ENCODE data around the gene DKK1.

Gene DKK1, protein sequence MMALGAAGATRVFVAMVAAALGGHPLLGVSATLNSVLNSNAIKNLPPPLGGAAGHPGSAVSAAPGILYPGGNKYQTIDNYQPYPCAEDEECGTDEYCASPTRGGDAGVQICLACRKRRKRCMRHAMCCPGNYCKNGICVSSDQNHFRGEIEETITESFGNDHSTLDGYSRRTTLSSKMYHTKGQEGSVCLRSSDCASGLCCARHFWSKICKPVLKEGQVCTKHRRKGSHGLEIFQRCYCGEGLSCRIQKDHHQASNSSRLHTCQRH

DNA sequence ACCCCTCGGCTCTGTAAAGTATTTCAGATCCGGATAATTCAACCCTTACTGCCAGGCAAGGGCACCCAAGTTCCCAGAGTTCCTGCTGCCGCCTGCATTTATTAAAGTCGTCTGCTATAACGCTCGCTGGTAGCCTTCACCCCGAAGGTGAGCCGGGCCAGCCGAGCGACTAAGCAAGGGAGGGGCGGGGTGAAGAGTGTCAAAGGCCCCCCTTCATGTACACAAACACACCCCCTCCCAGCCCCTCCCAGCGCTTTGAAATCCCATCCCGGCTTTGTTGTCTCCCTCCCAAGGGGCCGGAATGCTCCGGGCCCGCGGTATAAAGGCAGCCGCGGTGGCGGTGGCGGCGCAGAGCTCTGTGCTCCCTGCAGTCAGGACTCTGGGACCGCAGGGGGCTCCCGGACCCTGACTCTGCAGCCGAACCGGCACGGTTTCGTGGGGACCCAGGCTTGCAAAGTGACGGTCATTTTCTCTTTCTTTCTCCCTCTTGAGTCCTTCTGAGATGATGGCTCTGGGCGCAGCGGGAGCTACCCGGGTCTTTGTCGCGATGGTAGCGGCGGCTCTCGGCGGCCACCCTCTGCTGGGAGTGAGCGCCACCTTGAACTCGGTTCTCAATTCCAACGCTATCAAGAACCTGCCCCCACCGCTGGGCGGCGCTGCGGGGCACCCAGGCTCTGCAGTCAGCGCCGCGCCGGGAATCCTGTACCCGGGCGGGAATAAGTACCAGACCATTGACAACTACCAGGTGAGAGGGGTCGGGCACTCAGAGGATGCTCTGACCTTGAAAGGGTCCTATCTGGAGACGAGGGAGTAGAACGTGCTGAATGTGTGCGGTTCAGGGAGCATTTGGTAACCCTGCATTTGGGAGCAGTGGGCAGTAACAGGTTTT is at the start of gene DKK1:
Gene DKK1, plus strand, starts transcription at position 349 of the 889 bp plus-strand sequence. Its CDS starts 154 bp downstream, at position 503.
- peak; percentile 22 to 44 for DNase-seq

DNA sequence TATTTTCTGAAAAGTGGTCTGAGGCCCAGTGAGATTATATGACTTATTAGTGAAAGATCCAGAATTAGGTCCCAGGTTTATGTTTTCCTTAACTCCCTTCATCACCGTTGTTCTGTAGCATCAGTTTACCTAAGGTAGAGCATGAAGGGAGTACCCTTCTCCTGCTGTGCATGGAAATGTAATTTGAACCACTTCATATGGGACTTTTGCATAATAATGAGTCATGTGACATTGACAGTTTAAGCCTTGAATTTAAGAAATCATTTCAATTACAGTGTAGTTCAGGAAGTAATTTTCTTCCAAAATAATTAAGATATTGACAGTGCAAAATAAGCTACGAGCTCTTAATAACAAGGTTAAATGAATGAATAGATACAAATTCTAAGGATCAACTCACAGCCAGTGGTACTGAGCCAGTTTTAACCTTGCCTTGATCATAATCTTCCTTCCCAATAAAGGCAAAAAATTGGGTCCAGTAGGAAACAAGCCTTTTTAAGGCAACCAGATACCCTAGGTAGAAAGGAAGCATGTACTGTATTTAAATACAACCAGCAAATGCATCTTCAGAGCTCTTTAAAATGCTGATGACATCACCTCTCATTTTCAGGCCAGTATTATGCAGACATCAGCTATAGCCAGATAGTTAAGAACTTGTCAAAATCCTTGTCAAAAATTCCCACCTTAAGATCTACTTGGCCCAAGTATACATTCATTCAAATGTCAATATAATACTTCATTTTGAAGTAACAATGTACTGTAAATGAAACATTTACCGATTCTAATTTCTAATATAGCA is 48.8 kb upstream of the DKK1 start:
- DNase-seq: no peak

DNA sequence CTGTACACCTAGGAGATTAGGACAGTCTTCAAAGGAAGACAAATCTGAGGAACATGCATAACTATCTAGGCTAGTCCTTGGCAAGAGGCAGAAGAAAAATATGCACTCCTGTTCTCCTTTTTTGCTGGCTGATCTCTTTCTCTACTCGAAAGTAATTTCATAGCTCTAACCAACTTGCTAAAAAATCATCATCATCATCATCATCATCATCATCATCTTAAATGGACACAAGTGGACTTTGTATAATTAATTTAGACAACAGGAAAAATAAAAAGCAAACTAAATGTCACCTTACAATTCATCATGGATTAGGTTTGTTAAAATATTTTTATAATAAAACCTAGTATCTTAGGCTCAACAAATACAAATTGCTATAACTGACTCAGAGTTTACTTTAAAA is 47.2 kb upstream of the DKK1 start:
- no peak for DNase-seq

DNA sequence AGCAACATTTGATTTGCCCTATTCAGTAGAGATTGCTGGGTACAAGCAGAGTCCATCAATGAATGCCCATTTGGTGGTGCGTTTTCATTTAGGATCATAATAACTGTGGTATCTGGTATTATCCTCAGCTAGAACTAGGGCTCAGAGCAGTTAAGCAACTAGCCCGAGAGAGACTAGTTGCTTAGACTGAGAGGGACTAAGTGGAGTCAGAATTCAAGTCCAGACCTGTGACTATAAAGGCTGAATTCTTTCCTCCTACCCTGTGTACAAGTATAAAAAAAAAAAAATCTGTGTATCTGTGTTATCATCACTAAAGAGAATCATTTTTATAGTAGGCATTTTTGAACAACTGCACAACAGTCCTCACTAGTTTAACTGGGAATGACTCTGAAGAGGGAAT is 45.3 kb upstream of the DKK1 start:
- no peak for DNase-seq

DNA sequence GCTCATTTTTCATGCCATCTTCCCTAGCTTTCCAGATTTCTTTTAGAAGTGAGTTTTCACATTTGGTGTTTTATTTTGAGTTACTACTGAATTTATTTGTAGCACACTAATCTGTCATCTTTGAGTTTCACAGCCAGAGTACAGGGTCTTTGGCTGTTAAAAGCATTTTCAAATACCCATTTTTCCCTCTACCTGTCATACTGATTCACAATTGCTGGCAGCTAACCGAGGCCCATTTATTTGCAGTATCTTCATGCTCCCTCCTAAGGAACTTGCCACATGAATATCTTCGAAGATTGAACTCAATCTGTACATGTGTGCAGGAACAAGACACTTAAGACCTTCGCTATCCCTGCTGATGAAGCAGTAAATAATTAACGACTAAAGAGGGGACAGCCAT is 44.8 kb upstream of the DKK1 start:
- DNase-seq: no peak

DNA sequence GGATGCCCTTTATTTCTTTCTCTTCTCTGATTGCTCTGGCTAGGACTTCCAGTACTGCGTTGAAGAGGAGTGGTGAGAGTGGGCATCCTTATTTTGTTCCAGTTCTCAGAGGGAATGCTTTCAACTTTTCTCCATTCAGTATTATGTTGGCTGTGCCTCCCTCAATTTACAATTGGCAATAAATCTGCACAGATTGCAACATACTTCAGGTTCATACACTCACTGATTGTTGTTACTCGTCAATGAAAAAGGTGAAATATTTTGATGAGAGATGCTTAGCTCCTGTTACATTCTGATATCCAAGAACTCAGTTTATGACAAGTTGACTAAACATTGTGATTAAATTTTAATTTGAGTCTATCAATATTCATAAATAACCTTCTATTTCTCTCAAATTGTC is 37.9 kb upstream of the DKK1 start:
- no peak for DNase-seq

DNA sequence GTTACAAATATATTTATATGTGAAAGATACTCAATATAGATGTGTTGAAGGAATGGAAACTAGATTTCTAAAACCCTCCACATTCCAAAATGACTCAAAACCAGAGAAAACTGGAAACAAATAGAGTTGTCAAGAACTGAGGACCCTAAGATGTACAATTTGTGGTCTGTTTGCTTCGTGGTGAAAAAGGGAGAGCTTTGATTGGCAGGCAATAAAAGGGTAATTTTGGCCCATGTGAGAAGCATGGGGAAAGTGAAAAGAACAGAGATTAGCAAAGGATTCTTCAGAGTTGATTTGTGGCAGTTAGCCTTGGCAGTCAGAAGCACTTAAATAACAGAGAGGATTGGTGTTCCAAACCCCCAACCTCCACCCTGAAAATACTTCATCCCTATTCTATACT is 37.1 kb upstream of the DKK1 start:
- no peak for DNase-seq

DNA sequence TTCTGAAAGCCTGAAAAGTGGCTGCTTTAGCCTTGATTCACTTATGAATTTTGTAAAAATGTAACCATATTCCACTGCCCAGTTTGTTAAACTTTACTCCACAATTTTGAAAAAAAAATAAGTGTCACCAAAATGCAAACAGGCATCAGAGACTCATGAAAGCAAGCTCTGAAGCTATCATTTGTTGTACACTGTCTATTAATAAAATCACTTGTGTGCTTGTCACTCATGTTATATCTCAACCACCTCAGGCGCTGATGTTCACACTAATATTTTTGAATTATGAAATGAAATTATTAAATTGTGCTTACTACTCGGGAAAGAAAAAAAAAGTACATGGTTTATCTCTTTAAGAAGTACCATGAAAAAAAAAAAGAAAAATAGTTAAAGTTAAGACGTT is 34.5 kb upstream of the DKK1 start:
- no peak for DNase-seq

DNA sequence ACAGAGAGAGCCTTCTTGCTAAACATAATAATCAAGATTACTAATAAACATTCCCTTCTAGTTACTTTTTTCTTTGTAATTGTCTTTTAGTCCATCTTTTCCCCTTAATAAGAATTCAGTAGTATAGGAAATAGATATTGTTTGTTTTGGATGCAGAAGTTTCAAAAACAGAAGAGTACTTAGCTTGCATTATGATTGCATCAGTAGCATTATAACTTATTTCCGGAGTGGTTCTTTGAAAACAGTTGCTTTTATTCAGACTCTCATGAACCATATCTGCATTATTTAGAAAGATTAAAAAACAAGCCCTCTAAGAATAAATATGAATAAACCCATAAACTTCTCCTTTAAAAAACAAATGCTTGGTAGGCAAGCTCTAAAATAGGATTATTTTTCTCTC is 34.0 kb upstream of the DKK1 start:
- no peak for DNase-seq

DNA sequence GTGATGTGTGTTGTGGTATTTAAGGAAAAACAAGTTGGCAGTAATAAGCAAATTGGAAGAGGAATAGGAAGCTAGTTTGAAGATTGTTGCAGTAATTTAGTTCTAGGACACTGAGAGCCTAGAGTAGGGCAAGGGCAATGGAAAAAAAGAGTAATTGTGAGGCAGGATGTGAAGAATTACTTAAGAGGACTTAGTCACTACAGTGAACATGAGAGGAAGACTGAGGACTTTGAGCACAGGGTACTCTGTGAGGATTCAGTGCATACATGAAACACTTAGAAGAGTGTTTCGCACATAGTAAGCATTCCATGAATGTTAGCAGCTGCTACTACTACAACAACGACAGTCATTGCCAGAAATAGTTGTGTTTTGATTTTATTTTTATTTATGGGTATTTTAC is 30.9 kb upstream of the DKK1 start:
- no peak for DNase-seq

DNA sequence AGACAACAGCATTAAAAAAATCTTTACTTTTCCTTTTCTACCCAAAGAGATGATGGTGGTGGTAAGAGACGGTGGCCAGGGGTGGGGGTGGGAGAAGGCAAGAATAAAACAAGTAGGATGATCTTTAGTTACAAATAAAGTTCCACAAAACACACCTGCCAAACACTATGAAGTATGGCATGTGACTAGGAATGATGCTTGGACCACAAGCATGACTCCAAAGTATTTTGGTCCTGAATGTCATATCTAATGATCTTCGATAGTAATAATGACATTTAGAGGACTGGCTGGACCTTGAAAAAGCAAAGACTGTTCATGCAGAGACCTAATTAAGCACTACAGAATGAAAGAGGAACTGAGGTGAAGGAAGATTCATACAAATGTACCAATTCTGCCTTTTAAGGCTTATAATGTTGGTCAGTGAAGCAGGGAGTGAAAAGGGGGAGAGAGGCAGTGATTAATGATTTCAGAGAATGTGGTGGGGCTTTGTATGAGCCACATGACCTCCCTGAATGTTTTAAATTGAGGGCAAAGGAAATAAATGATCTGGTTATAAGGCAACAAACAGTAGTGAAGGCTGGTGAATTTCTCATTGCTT is 29.6 kb upstream of the DKK1 start:
- no peak for DNase-seq

DNA sequence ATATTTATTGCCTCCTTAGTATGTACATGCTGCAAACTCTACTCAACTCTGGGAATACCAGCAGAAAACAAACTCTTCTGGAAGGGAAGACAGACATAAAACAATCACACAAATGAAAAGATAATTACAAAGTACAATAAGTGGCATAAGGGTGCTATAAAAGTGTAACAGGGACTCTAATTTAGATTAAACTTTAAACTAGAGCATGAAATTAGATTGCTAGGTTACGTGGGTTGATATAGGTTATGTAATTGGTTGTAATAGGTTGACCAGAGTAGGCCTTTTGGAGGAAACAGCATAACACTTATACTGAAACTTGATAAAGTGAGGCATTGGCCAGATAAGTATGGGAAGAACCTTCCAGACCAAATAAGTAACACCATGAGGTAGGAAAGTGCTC is 26.2 kb upstream of the DKK1 start:
- no peak for DNase-seq

DNA sequence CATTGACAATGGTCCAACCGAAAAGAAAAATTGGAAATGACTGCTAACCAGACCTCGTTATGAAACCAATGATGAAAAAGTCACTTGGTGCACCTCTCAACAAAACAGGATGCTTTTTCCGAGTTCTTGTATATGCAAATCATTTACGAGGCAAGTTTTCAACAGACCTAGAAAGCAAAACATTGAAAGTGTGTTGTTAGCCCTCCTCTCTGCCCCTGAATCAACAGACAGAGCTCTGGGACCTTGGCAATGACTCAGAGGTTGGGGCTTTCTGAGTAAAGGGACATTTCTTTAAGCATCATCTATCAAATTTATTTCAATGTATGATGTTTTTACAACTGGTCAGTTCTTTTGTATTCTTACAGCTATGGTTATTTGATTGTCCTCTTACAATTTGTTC is 16.3 kb upstream of the DKK1 start:
- no peak for DNase-seq

DNA sequence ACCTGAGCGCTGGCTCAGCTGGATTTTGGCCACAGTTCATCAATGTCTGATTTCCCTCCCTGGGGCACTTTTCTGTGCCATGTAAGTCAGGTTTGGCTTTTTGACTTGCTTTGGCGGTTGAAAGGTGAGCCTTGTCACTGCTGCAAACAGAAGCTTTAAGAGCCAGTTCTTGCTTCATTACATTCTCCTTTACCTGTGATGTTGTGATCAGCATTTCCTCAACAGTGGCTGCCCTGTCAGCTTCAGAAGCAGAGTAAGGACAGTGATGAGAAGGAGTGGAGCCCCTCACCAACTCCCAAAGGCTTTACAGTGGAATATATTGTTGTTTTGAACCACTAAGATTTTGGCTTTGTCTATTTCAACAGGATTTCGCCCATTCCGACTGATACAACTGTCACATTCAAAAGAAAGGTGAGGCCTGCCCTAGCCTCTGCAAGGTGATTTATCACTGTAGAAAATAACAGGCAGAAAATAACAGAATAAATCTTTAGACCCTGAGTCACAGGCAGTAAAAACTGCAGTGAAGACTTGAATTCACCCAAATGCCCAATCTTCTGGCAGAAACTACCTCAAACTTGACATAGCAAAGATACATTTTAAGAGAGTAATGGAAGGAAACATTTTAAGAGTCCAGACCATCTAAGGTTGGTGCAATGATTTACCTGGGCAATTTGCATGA is 13.3 kb upstream of the DKK1 start:
- DNase-seq: no peak

DNA sequence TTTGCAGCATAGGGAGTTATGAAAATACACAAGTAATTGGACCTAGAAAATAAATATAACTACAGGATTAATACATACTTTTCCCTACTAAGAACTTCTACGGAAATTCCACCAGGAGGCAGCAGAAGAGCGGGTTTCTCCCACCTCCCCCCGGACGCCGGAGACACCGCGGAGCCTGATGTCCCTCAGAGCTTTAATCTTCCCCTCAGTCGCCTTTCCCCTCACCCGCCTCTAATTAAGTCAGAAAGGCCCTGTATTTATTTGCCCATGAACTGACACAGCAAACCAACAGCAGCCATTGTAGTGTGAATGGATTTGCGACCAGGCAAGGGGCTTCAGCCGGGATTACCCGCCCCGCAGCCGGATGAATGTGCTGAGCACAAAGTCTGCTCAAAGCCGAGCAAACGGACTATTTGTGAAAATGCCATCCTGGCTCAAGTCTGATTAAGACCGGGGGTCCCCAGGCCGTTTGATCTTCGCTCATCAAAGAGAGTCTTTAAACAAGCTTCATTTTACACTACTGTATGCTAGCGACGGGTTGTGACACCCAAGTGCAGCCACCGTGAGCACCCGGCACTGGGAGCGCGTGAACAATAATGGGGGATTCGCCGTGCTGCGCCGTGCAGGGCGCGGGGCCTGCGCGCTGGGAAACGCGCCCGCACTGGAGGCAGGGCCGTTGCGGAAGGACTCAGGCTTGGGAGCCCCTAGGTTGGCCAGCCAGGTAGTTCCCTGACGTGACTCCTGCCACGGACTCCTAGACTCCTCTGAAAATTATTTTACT is 5.6 kb upstream of the DKK1 start:
- peak in 1 of 2 experiments; percentile 22 for DNase-seq

DNA sequence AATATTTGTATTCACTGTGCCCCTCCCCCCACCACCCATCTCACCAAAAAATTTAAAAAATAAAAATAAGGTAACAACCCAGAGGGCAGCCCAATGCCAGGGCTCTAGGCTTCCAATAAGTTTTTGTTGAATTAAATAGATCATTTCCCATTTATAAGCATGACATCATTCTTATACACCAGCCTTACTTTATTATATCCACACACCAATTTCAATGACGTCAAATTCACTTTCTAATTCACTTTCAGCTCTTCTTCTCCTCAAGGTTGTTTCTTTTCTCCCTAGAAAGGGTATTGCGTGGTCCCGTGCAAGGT is 1.2 kb upstream of the DKK1 start:
- DNase-seq: no peak

DNA sequence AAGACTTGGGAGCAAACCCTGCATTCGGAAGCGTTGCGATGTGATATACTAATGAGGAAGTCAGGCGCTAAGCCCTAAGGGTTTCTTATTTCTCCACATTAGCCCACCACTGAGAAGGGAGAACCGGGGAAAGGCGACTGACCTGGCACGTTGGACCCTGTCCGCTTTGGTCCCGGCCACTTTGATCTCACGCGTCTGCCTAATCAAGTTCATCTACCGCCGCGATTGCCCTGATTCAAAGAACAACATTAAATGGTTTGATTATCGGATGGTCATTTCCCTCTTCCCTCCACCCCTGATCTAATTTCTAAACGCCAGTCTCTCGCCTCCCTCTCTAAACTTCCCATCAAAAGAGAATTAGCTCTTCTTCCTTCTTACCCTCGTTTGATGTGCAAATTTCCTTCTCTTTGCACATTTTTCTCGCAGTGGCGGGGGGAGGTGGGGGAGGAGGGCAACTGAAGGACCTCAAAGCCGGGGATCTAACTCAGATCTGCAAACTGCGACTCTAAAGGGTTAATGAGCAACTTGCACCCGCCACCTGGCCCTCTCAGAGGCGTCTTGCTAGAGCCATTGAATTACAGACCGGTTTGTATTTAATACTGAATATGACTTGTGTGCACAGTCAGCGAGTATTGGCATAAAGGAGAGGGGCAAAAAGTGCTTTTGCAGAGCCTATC is 687 bp upstream of the DKK1 start:
- DNase-seq: no peak

DNA sequence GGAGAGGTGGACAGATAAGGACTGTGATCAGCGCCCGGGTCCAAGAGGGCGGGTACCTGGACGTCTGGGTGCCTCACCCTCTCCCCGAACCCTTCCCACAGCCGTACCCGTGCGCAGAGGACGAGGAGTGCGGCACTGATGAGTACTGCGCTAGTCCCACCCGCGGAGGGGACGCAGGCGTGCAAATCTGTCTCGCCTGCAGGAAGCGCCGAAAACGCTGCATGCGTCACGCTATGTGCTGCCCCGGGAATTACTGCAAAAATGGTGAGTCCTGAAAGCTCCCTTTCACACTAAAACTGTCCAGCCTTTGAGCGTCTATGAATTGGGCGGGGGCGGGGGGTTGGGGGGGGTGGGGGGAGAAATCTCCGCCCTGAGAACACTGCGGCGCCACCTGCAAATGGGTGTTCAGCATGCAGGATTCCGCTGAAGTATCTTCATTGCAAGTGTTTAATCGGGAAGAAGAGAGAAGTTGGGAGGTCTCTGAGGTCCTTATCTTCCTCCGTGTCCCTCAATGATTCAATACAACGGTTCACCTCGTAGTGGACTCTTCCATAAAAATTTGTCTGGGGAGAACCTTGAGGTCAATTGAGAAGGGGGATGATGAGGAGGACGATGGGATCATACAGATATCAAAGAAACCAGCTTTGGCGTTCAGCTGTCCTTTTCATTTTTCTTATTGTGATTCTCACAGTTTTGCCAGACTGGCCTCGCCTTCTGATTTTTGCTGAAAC is 906 bp downstream of the DKK1 start:
- DNase-seq: peak in 1 of 2 experiments; percentile 3

DNA sequence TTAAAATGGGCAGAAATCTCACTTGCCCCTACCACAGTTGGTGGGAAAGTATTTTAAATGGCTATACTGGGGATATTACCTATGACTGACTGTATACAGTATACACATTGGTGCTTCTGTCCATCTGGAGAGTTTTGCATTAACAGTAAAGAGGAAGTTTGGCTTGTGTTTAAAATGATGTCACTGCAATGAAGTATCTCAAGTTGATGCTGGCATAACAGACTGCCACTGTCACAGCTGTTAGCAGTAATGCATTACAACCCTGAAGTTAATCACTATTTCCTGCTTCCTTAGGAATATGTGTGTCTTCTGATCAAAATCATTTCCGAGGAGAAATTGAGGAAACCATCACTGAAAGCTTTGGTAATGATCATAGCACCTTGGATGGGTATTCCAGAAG is 1.9 kb downstream of the DKK1 start:
- no peak for DNase-seq

DNA sequence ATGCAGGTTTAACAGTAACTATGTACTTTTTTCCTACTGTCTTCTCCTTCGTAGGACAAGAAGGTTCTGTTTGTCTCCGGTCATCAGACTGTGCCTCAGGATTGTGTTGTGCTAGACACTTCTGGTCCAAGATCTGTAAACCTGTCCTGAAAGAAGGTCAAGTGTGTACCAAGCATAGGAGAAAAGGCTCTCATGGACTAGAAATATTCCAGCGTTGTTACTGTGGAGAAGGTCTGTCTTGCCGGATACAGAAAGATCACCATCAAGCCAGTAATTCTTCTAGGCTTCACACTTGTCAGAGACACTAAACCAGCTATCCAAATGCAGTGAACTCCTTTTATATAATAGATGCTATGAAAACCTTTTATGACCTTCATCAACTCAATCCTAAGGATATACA is 2.4 kb downstream of the DKK1 start:
- no peak for DNase-seq

All from activated CD4-positive, alpha-beta T cell treated with anti-CD3 and anti-CD28 coated beads, Interleukin-2, amount 50 U/mL, for 48 hours (primary cell).